GM12878 (cell line): ENCODE results near the gene PDLIM4. TPM values are rescaled to one million over a fixed set of nuclear protein-coding genes. Genes with fewer than 3 reads are reported as not detected.

Source experiments
- ATAC-seq: fragments of 200-7000 bp; cut with Tn5 transposase; 3 replicates; pipeline ENCODE4 v1.9.1; 2020; ENCODE audit warnings: mild to moderate bottlenecking, moderate library complexity
- BruUV-seq: library from RNA; stranded (reverse); fragments of 400-500 nt; replicated peaks from 2 replicates; lab custom pipeline; 2021; lab: Mats Ljungman, UMichigan
- CTCF ChIA-PET: fragments of 300-600 bp; sonication (Branson Sonifier 250); formaldehyde crosslinking; extraction: SDS; loops from one replicate; lab custom pipeline; 2021; ENCODE audit warnings: inconsistent platforms; lab: Yijun Ruan, JAX
- POLR2A ChIA-PET: fragments of 350-600 bp; formaldehyde crosslinking; extraction: SDS; loops from one replicate; lab custom pipeline; 2021; ENCODE audit warnings: inconsistent platforms; lab: Charles Lee
- RAD21 ChIA-PET: fragments of 300-600 bp; sonication (Branson Sonifier 250); formaldehyde crosslinking; loops from one replicate; lab custom pipeline; 2023; ENCODE audit warnings: antibody characterized with exemption; ENCODE audit not compliant: unreplicated experiment; lab: Charles Lee
- SMC1A ChIA-PET: fragments of 300-600 bp; sonication (Branson Sonifier 250); formaldehyde crosslinking; loops from one replicate; lab custom pipeline; 2023; ENCODE audit not compliant: unreplicated experiment, uncharacterized antibody; lab: Charles Lee
- DNase-seq: peaks from one replicate; pipeline ENCODE4 v3.0.0-alpha.2; 2011; ENCODE audit warnings: low read depth, low spot score
- FAIRE-seq: peaks from 3 replicates; lab custom pipeline; 2011; peaks lifted over from hg19 to GRCh38; lab: Jason Lieb, UNC
- H2AFZ ChIP-seq: 2 replicates; pipeline ENCODE4 v1.6.0; 2011; ENCODE audit warnings: low read depth, low read length, control low read depth; ENCODE audit not compliant: control insufficient read depth
- H3K27ac ChIP-seq: 2 replicates; pipeline ENCODE4 v1.5.1; 2011; ENCODE audit warnings: control low read depth; ENCODE audit not compliant: control insufficient read depth, insufficient read depth
- H3K27me3 ChIP-seq, 2 experiments: replicated peaks in 1 of 2; 2 replicates each; pipeline versions ENCODE4 v1.6.0 to v1.6.1; 2011; ENCODE audit warnings: low read length in 1 of 2; ENCODE audit not compliant: control insufficient read depth in 2 of 2, insufficient read depth in 2 of 2
- H3K36me3 ChIP-seq, 2 experiments: 2 replicates each; pipeline ENCODE4 v1.5.1; 2011; ENCODE audit warnings: low read length in 1 of 2; ENCODE audit not compliant: control insufficient read depth in 2 of 2, insufficient read depth in 2 of 2
- H3K4me1 ChIP-seq: 2 replicates; pipeline ENCODE4 v1.6.1; 2011; ENCODE audit warnings: mild to moderate bottlenecking, low read length, moderate library complexity, mixed read lengths; ENCODE audit not compliant: control insufficient read depth, insufficient read depth
- H3K4me2 ChIP-seq: 2 replicates; pipeline ENCODE4 v1.6.0; 2011; ENCODE audit warnings: control low read depth; ENCODE audit not compliant: control insufficient read depth, insufficient read depth
- H3K4me3 ChIP-seq: fragments of 200-600 bp; sonication (generic); 2 replicates; pipeline ENCODE4 v1.5.1; 2016
- H3K79me2 ChIP-seq: 2 replicates; pipeline ENCODE4 v1.6.0; 2011; ENCODE audit warnings: low read length; ENCODE audit not compliant: control insufficient read depth, insufficient read depth
- H3K9ac ChIP-seq: 2 replicates; pipeline ENCODE4 v1.8.0; 2011; ENCODE audit warnings: low read length, control low read depth, mixed read lengths; ENCODE audit not compliant: control insufficient read depth, insufficient read depth
- H3K9me3 ChIP-seq: replicated peaks from 3 replicates; pipeline ENCODE4 v1.5.1; 2011; ENCODE audit warnings: mild to moderate bottlenecking, low read length; ENCODE audit not compliant: control insufficient read depth, insufficient read depth
- H4K20me1 ChIP-seq: 2 replicates; pipeline ENCODE4 v1.6.0; 2011; ENCODE audit not compliant: control insufficient read depth, insufficient read depth
- BHLHE40 ChIP-seq, 2 experiments: fragments of 450-650 bp in 1 of 2; IDR thresholded peaks; 2 replicates each; pipeline ENCODE4 v1.6.1; 2011 to 2017; ENCODE audit warnings: low read depth in 2 of 2, borderline replicate concordance in 1 of 2, improper control_type of control experiment in 1 of 2, low read length in 1 of 2, mild to moderate bottlenecking in 1 of 2
- CBFB ChIP-seq: IDR thresholded peaks from 2 replicates; pipeline ENCODE4 v1.6.1; 2016; ENCODE audit warnings: antibody characterized with exemption, low read depth
- CEBPZ ChIP-seq: fragments of 150-350 bp; IDR thresholded peaks from 2 replicates; pipeline ENCODE4 v1.6.1; 2016; ENCODE audit warnings: low read depth, low read length
- EP300 ChIP-seq, 2 experiments: fragments of 150-350 bp in 1 of 2; IDR thresholded peaks; 2 replicates each; pipeline ENCODE4 v1.6.1; 2011 to 2012; ENCODE audit warnings: low read depth in 2 of 2, low read length in 2 of 2, borderline replicate concordance in 1 of 2, improper control_type of control experiment in 1 of 2, inconsistent platforms in 1 of 2; ENCODE audit not compliant: control insufficient read depth in 1 of 2
- HCFC1 ChIP-seq: fragments of 150-350 bp; IDR thresholded peaks from 2 replicates; pipeline ENCODE4 v1.6.1; 2014; ENCODE audit warnings: low read length
- KAT2A ChIP-seq: conservative IDR thresholded peaks from 2 replicates; pipeline ENCODE4 v1.6.1; 2011; ENCODE audit warnings: low read depth, low read length; ENCODE audit not compliant: control insufficient read depth
- NFYB ChIP-seq: IDR thresholded peaks from 2 replicates; pipeline ENCODE4 v1.6.1; 2011; ENCODE audit warnings: low read depth, mild to moderate bottlenecking, low read length, improper control_type of control experiment, moderate library complexity; ENCODE audit not compliant: insufficient read depth
- NR2C2 ChIP-seq: IDR thresholded peaks from 2 replicates; pipeline ENCODE4 v1.6.1; 2011; ENCODE audit warnings: borderline replicate concordance, low read depth; ENCODE audit not compliant: control insufficient read depth, insufficient read length
- PML ChIP-seq: IDR thresholded peaks from 2 replicates; pipeline ENCODE4 v1.6.1; 2012; ENCODE audit warnings: low read length, inconsistent platforms
- POLR2AphosphoS2 ChIP-seq: IDR thresholded peaks from 2 replicates; pipeline ENCODE4 v1.6.1; 2011; ENCODE audit warnings: low read depth, mild to moderate bottlenecking, low read length, improper control_type of control experiment, moderate library complexity
- SUPT20H ChIP-seq: IDR thresholded peaks from 2 replicates; pipeline ENCODE4 v1.6.1; 2011; ENCODE audit warnings: low read depth, mild to moderate bottlenecking, low read length, moderate library complexity, borderline replicate concordance; ENCODE audit not compliant: control insufficient read depth
- YBX1 ChIP-seq: fragments of 450-650 bp; IDR thresholded peaks from 2 replicates; pipeline ENCODE4 v1.6.1; 2016; ENCODE audit warnings: antibody characterized with exemption
- ZNF622 ChIP-seq: fragments of 450-650 bp; IDR thresholded peaks from 2 replicates; pipeline ENCODE4 v1.6.1; 2017; ENCODE audit warnings: mild to moderate bottlenecking, inconsistent platforms
- WGBS: methylation state at CpG from one replicate; pipeline ENCODE4 v1.1.6; 2016; ENCODE audit warnings: low lambda C conversion rate; ENCODE audit not compliant: insufficient replicate concordance, insufficient coverage; ENCODE audit errors: missing lambda C conversion rate; 5-methylcytosine and 5-hydroxymethylcytosine counted together
- in situ Hi-C: fragments of 300-500 bp; cut with MboI; formaldehyde crosslinking; loops from 9 replicates; pipeline ENCODE4 v1.14.3; 2018; ENCODE audit warnings: mixed read lengths
- intact Hi-C: fragments of 100-400 bp; cut with micrococcal nuclease; formaldehyde crosslinking; loops from one replicate; pipeline ENCODE4 v1.14.2; 2022; ENCODE audit not compliant: unreplicated experiment
- polyA plus RNA-seq, 11 experiments: library from polyadenylated mRNA; depleted of rRNA in 4 of 11; unstranded in 6 of 11; stranded (reverse) in 5 of 11; fragments of >200 nt; fragmentation: Nextera tagmentation in 4 of 11; fragmentation: Illumina TruSeq in 1 of 11; extraction: Ambion mirVana in 4 of 11; extraction: Trizol in 1 of 11; gene quantifications; 1 replicate in 1 of 11; 2 replicates in 10 of 11; pipeline versions ENCODE4 v1.2.1 to v1.2.3, GENCODE V29; 2011 to 2016; ENCODE audit warnings: inconsistent platforms in 2 of 11, missing spikeins in 2 of 11, low read depth in 1 of 11
- total RNA-seq, 4 experiments: library from RNA; depleted of rRNA in 3 of 4; stranded (reverse); fragments of >200 nt in 3 of 4; fragmentation: Illumina TruSeq in 1 of 4; extraction: Trizol in 1 of 4; gene quantifications; 2 replicates each; pipeline versions ENCODE4 v1.2.1 to v1.2.3, GENCODE V29; 2013 to 2021
- TF ChIP-seq, protein P1 (sequence below): fragments of 450-650 bp; IDR thresholded peaks from 2 replicates; pipeline ENCODE4 v1.6.1; 2017; ENCODE audit warnings: mild to moderate bottlenecking, moderate library complexity
- TF ChIP-seq, protein P2 (sequence below): IDR thresholded peaks from 2 replicates; pipeline ENCODE4 v1.6.1; 2012; ENCODE audit warnings: low read depth, low read length, improper control_type of control experiment

PDLIM4 gene
- total and polyA plus RNA-seq, 10 of the 15 experiments (the other 5 are each of a cell fraction or from before 2014, with no cell fraction given): 0.13 to 1.7 (median 0.39) TPM; not detected in 3

- Histone ChIP-seq H3K36me3 (no peaks in the 10 kb centered on the region), H3K4me1 (peaks cover 34% of the 10 kb centered on the region), H3K4me3 (no peak overlapping the region), H3K4me2 (no peak overlapping the region), H3K27ac (no peak overlapping the region), H3K9me3 (no peaks in the 10 kb centered on the region), H3K79me2 (no peaks in the 10 kb centered on the region), H3K9ac (no peak overlapping the region), H4K20me1 (no peaks in the 10 kb centered on the region), H2AFZ (no peak overlapping the region), H3K27me3 (no peaks in the 10 kb centered on the region)
- ATAC-seq (no peak), DNase-seq (no peak), FAIRE-seq (no peak)
- intact Hi-C loops: no loop called here
- BruUV-seq: no TSS peak
- ChIA-PET POLR2A (no interaction called here), RAD21 (no interaction called here), SMC1A (interaction anchor here (4.3 kb wide), 1 partner anchor 27 kb away, joined by 33 read pairs; no protein-coding TSS in a partner anchor), CTCF (interaction anchor here (11.6 kb wide), 1 partner anchor 27 kb away, joined by 117 read pairs; no protein-coding TSS in a partner anchor)
- in situ Hi-C loops: no loop called here
- 88% methylated on average over 1 of the region's 1 CpG for WGBS
- TF ChIP-seq CEBPZ (no peak), SUPT20H (no peak), BHLHE40 (IDR thresholded peaks at IDR 0.05; ENCODE audit: borderline replicate concordance in 1 of 2, low read depth in 2 of 2, low read length in 1 of 2) (no peak), NFYB (no peak), YBX1 (no peak), EP300 (IDR thresholded peaks at IDR 0.05; ENCODE audit: borderline replicate concordance in 1 of 2, control insufficient read depth in 1 of 2, low read depth in 2 of 2, low read length in 2 of 2) (no peak), PML (no peak), ZNF622 (no peak), HCFC1 (no peak), CBFB (no peak), NR2C2 (no peak), POLR2AphosphoS2 (no peak), KAT2A (no peak)
- TF ChIP-seq, protein P1, sequence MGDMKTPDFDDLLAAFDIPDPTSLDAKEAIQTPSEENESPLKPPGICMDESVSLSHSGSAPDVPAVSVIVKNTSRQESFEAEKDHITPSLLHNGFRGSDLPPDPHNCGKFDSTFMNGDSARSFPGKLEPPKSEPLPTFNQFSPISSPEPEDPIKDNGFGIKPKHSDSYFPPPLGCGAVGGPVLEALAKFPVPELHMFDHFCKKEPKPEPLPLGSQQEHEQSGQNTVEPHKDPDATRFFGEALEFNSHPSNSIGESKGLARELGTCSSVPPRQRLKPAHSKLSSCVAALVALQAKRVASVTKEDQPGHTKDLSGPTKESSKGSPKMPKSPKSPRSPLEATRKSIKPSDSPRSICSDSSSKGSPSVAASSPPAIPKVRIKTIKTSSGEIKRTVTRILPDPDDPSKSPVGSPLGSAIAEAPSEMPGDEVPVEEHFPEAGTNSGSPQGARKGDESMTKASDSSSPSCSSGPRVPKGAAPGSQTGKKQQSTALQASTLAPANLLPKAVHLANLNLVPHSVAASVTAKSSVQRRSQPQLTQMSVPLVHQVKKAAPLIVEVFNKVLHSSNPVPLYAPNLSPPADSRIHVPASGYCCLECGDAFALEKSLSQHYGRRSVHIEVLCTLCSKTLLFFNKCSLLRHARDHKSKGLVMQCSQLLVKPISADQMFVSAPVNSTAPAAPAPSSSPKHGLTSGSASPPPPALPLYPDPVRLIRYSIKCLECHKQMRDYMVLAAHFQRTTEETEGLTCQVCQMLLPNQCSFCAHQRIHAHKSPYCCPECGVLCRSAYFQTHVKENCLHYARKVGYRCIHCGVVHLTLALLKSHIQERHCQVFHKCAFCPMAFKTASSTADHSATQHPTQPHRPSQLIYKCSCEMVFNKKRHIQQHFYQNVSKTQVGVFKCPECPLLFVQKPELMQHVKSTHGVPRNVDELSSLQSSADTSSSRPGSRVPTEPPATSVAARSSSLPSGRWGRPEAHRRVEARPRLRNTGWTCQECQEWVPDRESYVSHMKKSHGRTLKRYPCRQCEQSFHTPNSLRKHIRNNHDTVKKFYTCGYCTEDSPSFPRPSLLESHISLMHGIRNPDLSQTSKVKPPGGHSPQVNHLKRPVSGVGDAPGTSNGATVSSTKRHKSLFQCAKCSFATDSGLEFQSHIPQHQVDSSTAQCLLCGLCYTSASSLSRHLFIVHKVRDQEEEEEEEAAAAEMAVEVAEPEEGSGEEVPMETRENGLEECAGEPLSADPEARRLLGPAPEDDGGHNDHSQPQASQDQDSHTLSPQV: no peak
- TF ChIP-seq, protein P2, sequence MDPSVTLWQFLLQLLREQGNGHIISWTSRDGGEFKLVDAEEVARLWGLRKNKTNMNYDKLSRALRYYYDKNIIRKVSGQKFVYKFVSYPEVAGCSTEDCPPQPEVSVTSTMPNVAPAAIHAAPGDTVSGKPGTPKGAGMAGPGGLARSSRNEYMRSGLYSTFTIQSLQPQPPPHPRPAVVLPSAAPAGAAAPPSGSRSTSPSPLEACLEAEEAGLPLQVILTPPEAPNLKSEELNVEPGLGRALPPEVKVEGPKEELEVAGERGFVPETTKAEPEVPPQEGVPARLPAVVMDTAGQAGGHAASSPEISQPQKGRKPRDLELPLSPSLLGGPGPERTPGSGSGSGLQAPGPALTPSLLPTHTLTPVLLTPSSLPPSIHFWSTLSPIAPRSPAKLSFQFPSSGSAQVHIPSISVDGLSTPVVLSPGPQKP: no peak
Measured at GRCh38 chr5:132266836-132267160, 9.3 kb downstream of the PDLIM4 start.
